ENCODE results near the gene SSR2.

GRCh38 chr1:156048663-156049258, 28.0 kb upstream of the SSR2 start:
- TF ChIP-seq CTCF (IDR thresholded peaks at IDR 0.05) (no peak), EP300 (IDR thresholded peaks at IDR 0.05) (no peak)

Measured in ovary (tissue), 3 donors.